Right lobe of liver (tissue), 6 donors: ENCODE data around the gene FRG2C. TPM values are rescaled to one million over a fixed set of nuclear protein-coding genes. Genes with fewer than 3 reads are reported as not detected.
"Not testable (repeated sequence)": the region's sequence is repeated elsewhere in the genome, so short reads cannot be mapped to it uniquely, and the experiment has no call there.

Experiments used
- ATAC-seq, 4 donors: fragments of 200-7000 bp; cut with Tn5 transposase; one replicate each; pipeline ENCODE4 v1.9.1; 2020; ENCODE audit warnings: mild to moderate bottlenecking in 4 of 4, moderate library complexity in 4 of 4
- DNase-seq, 3 donors: peaks; one replicate each; pipeline ENCODE4 v3.0.0-alpha.2; 2020
- H3K27ac ChIP-seq, 3 donors: fragments of 200-600 bp; one replicate each; pipeline ENCODE4 v1.8.0; 2022
- H3K27me3 ChIP-seq, 2 donors: fragments of 200-600 bp; one replicate each; pipeline ENCODE4 v1.8.0; 2022
- H3K36me3 ChIP-seq, 4 donors: fragments of 200-600 bp; sonication (generic) in 1 of 4; one replicate each; pipeline versions ENCODE4 v1.5.1 to v1.8.0; 2017 to 2022; ENCODE audit warnings: control low read depth in 1 of 4
- H3K4me1 ChIP-seq, 4 donors: fragments of 200-600 bp; sonication (generic) in 1 of 4; one replicate each; pipeline versions ENCODE4 v1.5.1 to v1.8.0; 2017 to 2022; ENCODE audit warnings: control low read depth in 1 of 4
- H3K4me3 ChIP-seq, 3 donors: fragments of 200-600 bp; one replicate each; pipeline ENCODE4 v1.8.0; 2022
- H3K9me3 ChIP-seq, 4 donors: fragments of 200-600 bp; sonication (generic) in 1 of 4; one replicate each; pipeline versions ENCODE4 v1.5.1 to v1.8.0; 2017 to 2022; ENCODE audit warnings: control low read depth in 1 of 4
- POLR2A ChIP-seq: fragments of 450-650 bp; IDR thresholded peaks from one replicate; pipeline ENCODE4 v1.6.1; 2017; ENCODE audit warnings: antibody characterized with exemption, mild to moderate bottlenecking
- WGBS: methylation state at CpG from one replicate; pipeline ENCODE4 v1.1.6; 2018; ENCODE audit warnings: low coverage, low lambda C conversion rate; ENCODE audit not compliant: insufficient coverage; ENCODE audit errors: missing lambda C conversion rate; 5-methylcytosine and 5-hydroxymethylcytosine counted together
- intact Hi-C, 2 donors: fragments of 100-400 bp; cut with DNase I; formaldehyde crosslinking; loops; one replicate each; pipeline versions ENCODE4 v1.11.2 to v1.14.1; 2022
- total RNA-seq, 6 experiments: library from RNA; depleted of rRNA in 2 of 6; stranded (reverse); fragments of >200 nt in 2 of 6; fragmentation: NEBNext Ultra II Directional in 3 of 6; extraction: Animal tissue kit (Norgen Biotek cat#: 25700) in 3 of 6; gene quantifications; one replicate each; pipeline versions ENCODE4 v1.1.0 to v1.2.4, GENCODE V29; 2016 to 2023
- TF ChIP-seq, protein P1 (sequence below), 4 donors: fragments of 200-600 bp in 3 of 4; fragments of 450-650 bp in 1 of 4; IDR thresholded peaks; one replicate each; pipeline versions ENCODE4 v1.5.1 to v1.8.0; 2016 to 2022; ENCODE audit warnings: antibody characterized with exemption in 4 of 4, mild to moderate bottlenecking in 2 of 4
- donor health status: DM: no; HTN: yes; CAD: no.
- donor health status: DM: no; HTN: no; CAD: no.
- donor health status: DM: no; HTN: no; CAD: no.
- donor health status: DM: no; HTN: yes; CAD: no.
- donor health status: DM: no; HTN: yes; CAD: no.

The FRG2C gene
- total RNA-seq, 6 experiments from 2014 or later, result not detected

DNA sequence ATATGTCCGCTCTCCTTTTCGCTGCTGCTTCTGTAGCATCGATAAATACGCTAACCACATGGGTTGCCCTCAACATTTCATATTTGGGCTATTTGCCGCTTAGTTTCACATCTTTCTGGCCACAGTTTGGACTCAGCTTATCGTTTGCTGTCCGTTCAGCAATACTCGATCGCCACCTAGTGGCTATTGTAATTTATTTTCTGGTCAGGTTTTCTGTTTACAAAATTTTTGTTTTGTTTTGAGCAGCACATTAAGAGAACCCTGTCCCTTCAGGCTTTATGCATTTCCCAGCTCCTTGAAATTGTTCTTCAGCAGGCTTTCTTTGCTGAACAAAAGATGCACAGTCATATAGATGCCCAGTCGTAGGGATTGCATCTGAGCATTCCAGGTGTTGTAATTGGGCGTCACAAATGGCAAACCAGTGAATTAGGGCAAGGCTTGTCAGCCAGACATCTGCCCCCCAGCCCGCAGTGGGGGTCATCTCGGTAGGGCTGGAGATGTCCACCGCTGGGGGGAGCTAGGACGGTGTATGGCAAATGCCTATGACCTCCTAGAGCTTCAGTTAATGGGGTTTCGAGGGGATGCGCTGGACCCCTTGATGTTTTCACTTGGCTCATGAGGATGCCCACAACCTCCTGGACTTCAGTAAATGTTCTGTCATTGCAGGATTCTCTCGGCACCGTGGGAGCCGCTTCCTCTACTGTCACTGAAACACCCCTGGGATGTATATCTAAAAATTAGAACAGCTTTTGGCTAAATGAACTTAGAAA lies 20.9 kb upstream of the FRG2C start:
- TF ChIP-seq, protein P1, sequence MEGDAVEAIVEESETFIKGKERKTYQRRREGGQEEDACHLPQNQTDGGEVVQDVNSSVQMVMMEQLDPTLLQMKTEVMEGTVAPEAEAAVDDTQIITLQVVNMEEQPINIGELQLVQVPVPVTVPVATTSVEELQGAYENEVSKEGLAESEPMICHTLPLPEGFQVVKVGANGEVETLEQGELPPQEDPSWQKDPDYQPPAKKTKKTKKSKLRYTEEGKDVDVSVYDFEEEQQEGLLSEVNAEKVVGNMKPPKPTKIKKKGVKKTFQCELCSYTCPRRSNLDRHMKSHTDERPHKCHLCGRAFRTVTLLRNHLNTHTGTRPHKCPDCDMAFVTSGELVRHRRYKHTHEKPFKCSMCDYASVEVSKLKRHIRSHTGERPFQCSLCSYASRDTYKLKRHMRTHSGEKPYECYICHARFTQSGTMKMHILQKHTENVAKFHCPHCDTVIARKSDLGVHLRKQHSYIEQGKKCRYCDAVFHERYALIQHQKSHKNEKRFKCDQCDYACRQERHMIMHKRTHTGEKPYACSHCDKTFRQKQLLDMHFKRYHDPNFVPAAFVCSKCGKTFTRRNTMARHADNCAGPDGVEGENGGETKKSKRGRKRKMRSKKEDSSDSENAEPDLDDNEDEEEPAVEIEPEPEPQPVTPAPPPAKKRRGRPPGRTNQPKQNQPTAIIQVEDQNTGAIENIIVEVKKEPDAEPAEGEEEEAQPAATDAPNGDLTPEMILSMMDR (IDR thresholded peaks at IDR 0.05), result peak in 3 of 4 donors; percentile 47 to 54 (median 49)
- peak in 1 of 4 donors; percentile 19 for ATAC-seq
- WGBS, result 6% methylated on average over 17 of the region's 20 CpGs
- H3K4me1 ChIP-seq, H3K36me3 ChIP-seq, H3K27ac ChIP-seq, DNase-seq, H3K9me3 ChIP-seq, H3K27me3 ChIP-seq, intact Hi-C loops: not testable (repeated sequence)
- H3K4me3 ChIP-seq, result peak overlapping the region in 2 of 3 donors; percentile 19 to 28

DNA sequence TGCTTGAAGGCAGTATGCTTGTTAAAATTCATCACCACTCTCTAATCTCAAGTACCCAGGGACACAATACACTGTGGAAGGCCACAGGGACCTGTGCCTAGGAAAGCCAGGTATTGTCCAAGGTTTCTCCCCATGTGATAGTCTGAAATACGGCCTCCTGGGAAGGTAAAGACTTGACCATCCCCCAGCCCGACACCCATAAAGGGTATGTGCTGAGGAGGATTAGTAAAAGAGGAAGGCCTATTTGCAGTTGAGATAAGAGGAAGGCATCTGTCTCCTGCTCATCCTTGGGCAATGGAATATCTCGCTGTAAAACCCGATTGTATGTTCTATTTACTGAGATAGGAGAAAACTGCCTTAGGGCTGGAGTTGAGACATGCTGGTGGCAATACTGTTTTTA lies 18.6 kb upstream of the FRG2C start:
- H3K27me3 ChIP-seq, H3K4me3 ChIP-seq, H3K4me1 ChIP-seq, H3K36me3 ChIP-seq, H3K27ac ChIP-seq, H3K9me3 ChIP-seq, DNase-seq, intact Hi-C loops, ATAC-seq: not testable (repeated sequence)
- WGBS, result 22% methylated on average over 3 of the region's 4 CpGs

DNA sequence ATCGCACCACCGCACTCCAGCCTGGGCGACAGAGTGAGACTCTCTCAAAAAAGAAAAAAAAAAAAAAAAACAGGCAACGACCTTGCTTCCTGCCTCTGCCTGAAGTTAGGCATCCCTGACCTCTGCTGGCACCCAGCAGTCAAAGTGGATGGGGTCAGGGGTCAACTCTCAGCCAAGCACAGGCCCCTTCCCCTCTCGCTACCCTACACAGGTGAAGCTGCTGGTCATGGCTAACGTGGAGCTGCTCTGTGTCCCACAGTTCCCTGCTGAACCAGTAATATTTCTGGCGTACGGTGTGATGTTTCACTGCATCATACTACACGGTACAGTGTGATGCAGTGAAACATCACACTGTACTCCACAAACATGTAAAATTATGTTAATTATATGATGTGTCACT lies 13.9 kb upstream of the FRG2C start:
- no peaks in the 10 kb centered on the region for H3K27me3 ChIP-seq
- whole genome bisulfite sequencing, result 55% methylated on average over 9 of the region's 9 CpGs
- H3K9me3 ChIP-seq, result no peaks in the 10 kb centered on the region
- TF ChIP-seq, protein P1 (IDR thresholded peaks at IDR 0.05), result no peak
- no peak for TF ChIP-seq POLR2A
- no peaks in the 10 kb centered on the region for H3K36me3 ChIP-seq
- no peak overlapping the region for H3K27ac ChIP-seq
- H3K4me3 ChIP-seq, result no peak overlapping the region
- intact Hi-C loops, result no loop called here
- no peaks in the 10 kb centered on the region for H3K4me1 ChIP-seq
- ATAC-seq, result no peak
- no peak for DNase-seq

DNA sequence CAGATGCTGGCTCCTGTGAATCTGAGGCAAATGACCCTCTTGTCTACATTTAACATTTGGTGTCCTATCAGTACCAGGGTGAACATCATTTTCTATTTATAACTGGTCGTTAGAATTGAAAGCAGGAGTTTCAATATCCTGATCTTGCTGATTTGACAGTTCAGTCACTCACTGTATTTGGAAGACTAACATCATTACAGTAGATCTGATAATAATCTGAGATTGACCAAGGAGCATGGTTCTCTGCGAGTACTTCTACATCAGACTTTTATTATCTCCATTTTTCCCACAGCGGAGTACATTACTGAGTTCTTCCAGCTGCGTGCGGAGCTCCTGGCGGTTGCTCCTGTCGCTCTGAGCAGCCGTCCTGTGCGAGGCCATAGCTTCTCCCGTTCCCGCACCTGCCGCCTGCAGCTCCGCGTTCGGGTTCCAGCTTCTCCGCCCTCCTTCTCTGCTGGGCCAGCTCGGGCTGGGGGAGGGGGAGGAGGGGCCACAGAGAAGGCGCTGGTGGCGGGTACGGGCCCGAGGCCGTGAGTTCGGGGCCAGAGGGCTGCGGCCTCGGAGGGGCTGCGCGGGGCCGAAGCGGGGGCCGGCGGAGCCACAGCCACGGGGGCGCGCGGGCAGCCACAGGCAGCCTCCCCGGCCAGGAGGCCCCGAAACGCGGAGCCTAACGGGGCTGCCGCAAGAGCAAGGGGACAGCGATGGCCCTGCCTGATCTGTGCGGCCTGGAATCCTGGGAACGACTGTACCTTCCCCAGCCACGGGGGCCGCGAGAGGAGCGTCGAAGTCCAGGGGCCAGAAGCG lies 8.8 kb upstream of the FRG2C start:
- H3K27ac ChIP-seq, H3K4me1 ChIP-seq, ATAC-seq, DNase-seq, H3K36me3 ChIP-seq, H3K4me3 ChIP-seq, H3K9me3 ChIP-seq, intact Hi-C loops: not testable (repeated sequence)
- H3K27me3 ChIP-seq, result peaks cover 0 to 13% of the 10 kb centered on the region in 2 donors
- 25% methylated on average over 14 of the region's 50 CpGs for WGBS

DNA sequence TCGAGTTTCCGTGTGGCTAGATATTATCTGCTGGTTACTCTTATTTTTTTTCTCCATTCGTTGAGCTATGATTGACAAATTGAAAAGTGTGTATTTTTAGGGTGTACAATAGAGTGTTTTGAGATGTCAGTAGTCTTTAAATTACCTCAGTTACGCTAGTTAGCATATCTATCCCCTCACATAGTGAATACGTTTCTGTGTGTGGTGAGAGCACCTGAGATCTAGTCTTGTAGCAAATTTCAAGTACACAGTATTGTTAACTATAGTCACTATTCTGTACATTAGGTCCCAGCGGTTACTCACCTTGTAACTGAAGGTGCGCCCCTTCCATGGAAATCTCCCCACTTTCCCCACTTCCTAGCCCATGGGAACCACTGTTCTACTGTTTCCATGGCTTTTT lies 8.2 kb upstream of the FRG2C start:
- H3K4me3 ChIP-seq, H3K9me3 ChIP-seq, H3K36me3 ChIP-seq, DNase-seq, intact Hi-C loops, ATAC-seq, H3K4me1 ChIP-seq, H3K27ac ChIP-seq: not testable (repeated sequence)
- 23% methylated on average over 7 of the region's 7 CpGs for WGBS
- peaks cover 0 to 13% of the 10 kb centered on the region in 2 donors for H3K27me3 ChIP-seq
